Left cardiac atrium (tissue), 4 donors: ENCODE data around the gene SLC35F2. TPM values are rescaled to one million over a fixed set of nuclear protein-coding genes. Genes with fewer than 3 reads are reported as not detected.
A peak's percentile ranks its signal among the peaks of the same experiment; 100 is the strongest.

ENCODE experiments used
- ATAC-seq, 2 donors: fragments of 200-7000 bp; cut with Tn5 transposase; one replicate each; pipeline ENCODE4 v1.9.1; 2020; ENCODE audit warnings: mild to moderate bottlenecking in 2 of 2, moderate library complexity in 2 of 2
- DNase-seq: peaks from one replicate; pipeline ENCODE4 v3.0.0-alpha.2; 2020
- intact Hi-C, 2 donors: fragments of 100-400 bp; cut with DNase I; formaldehyde crosslinking; loops; one replicate each; pipeline versions ENCODE4 v1.14.1 to v1.15.1; 2022 to 2023
- total RNA-seq, 2 donors: library from RNA; stranded (reverse); fragmentation: NEBNext Ultra II Directional; extraction: Animal tissue kit (Norgen Biotek cat#: 25700); gene quantifications; one replicate each; pipeline ENCODE4 v1.2.1, GENCODE V29; 2021
- donor health status: DM: no; HTN: yes; CAD: no.
- donor health status: DM: no; HTN: yes; CAD: no; lungs with severe emphysema.
- donor health status: DM: yes; HTN: yes; CAD: no.
- donor health status: Dilated cardiomyopathy.

SLC35F2 gene
- total RNA-seq, 2 donors from 2014 or later = 2.1 to 5.3 TPM

- DNase-seq (no peak), ATAC-seq (no peak)
- intact Hi-C loops = no loop called here
These were observed 106.1 kb downstream of the SLC35F2 start for GRCh38 chr11:107752508-107752907.

GRCh38 chr11:107751082-107751481, 107.5 kb downstream of the SLC35F2 start:
- intact Hi-C loops = no loop called here
- DNase-seq (no peak), ATAC-seq (no peak)

- ATAC-seq (no peak), DNase-seq (no peak)
- intact Hi-C loops = no loop called here
These were observed 108.3 kb downstream of the SLC35F2 start for GRCh38 chr11:107750313-107750712.

- no peak for DNase-seq
- intact Hi-C loops = no loop called here
- ATAC-seq = peak in 1 of 2 donors; percentile 25
These were observed 111.0 kb downstream of the SLC35F2 start for GRCh38 chr11:107747622-107748021.

- DNase-seq (no peak), ATAC-seq (no peak)
- intact Hi-C loops = no loop called here
These were observed 113.9 kb downstream of the SLC35F2 start for GRCh38 chr11:107744736-107745135.

- intact Hi-C loops = no loop called here
- no peak for DNase-seq
- no peak for ATAC-seq
These were observed 115.4 kb downstream of the SLC35F2 start for GRCh38 chr11:107743191-107743590.

- intact Hi-C loops = no loop called here
- no peak for ATAC-seq
- no peak for DNase-seq
These were observed 117.4 kb downstream of the SLC35F2 start for GRCh38 chr11:107741044-107741823.

Other genes starting within 250 kb of the SLC35F2 start
- 100 to 1,000 TPM; 427 to 669 TPM for gene SLN, start 146.7 kb downstream of the SLC35F2 start, total RNA-seq
- 1 to 10 TPM; 1.1 TPM for gene RAB39A, start 69.7 kb upstream of the SLC35F2 start, total RNA-seq
- gene CUL5, start 150.1 kb upstream of the SLC35F2 start, total RNA-seq = 10 to 100 TPM; 37.9 to 40.5 TPM